CD1c-positive myeloid dendritic cell (primary cell): ENCODE data around the gene SQOR.

Source experiments
- DNase-seq: peaks from one replicate; pipeline ENCODE4 v3.0.0-alpha.2; 2016; ENCODE audit errors: extremely low spot score

The SQOR gene

DNA sequence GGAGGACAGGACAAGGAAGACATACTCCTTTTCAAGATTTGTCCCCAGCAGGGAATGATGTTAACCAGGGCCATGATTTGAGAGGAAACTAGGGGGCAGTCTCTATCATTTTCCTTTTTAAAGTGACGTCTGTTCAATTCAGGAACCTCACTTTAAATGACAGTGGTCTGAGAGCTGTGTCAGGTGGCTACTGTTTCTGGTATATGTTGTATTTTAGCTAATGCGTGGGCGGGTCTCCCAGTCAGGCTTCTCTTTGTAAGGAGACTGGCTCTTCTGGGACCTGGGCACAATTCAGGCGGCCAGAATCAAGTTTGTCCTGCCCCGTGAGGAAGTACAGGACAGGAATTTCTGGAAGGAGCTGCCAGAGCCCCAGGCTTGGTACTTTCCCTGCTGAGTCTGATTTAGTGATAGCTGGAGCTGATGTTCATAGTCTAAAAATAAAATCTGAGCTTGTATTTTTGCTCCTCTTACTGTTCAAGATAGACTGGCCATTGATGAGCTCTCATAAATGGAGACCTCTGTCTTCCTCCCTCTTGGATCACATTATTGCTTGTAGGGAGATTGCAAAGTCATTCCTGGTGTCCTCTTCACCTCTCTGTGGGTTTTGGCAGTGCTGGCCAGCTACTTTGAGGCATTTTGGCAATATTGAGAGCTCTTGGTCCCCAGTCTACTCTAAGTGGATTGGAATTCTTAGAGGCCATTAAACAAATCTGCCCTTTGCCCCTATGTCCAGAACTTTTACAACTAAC, 25.6 kb downstream of the SQOR start:
- peak; percentile 75 for DNase-seq

DNA sequence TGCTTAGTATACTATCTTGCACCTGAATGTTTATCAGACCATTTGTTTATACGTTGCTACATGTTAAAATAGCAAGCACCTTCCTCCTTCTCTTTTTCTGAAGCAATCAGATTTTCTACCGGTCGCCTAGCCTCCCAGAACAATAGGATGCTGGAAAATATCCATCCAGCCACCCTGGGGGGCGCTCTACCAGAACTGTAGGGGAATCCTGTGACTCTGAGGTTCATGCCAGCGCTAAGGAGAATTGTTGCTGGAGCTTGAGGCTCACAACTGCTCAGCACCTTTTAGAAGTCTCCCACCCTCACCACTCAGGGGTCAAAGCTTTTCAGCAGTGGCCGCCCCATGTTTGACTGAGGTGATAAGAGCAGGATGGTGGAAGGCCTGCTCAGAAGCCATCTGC, 27.5 kb downstream of the SQOR start:
- DNase-seq = no peak

DNA sequence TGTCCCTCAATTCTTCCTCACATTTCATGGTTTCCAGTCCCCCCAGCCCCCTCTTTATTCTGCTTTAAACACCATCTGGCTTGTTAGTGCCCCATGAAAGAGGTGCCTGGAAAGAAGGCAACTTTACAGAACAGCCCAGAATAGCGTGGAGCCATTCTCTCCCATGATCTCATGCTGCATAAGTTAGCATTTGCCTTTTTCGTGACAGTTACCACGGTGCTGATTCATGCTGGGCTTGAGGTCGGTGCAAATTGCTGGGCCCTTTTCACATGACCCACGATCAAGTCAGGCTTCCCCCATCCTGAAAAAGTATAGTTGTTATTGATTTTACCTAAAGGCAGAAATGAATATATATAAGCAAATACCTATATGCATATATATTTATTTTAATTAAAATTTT, 29.6 kb downstream of the SQOR start:
- DNase-seq = no peak

DNA sequence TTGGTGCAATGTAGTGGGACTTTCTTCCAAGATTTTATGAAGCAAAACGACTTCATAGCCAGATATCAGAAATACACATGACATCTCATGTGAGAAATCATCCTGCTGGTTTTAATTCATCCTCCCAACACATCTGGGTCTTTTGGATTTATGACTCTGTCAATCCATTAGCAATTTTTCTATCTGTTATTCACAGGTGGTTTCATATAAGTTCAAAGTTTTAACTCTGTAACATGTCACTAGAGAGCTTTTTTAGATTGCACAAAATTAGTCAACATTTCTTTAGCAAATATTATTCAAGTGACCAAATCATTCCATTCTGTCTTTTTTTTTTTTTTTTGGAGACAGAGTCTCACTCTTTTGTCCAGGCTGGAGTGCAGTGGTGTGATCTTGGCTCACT, 30.4 kb downstream of the SQOR start:
- DNase-seq = no peak

DNA sequence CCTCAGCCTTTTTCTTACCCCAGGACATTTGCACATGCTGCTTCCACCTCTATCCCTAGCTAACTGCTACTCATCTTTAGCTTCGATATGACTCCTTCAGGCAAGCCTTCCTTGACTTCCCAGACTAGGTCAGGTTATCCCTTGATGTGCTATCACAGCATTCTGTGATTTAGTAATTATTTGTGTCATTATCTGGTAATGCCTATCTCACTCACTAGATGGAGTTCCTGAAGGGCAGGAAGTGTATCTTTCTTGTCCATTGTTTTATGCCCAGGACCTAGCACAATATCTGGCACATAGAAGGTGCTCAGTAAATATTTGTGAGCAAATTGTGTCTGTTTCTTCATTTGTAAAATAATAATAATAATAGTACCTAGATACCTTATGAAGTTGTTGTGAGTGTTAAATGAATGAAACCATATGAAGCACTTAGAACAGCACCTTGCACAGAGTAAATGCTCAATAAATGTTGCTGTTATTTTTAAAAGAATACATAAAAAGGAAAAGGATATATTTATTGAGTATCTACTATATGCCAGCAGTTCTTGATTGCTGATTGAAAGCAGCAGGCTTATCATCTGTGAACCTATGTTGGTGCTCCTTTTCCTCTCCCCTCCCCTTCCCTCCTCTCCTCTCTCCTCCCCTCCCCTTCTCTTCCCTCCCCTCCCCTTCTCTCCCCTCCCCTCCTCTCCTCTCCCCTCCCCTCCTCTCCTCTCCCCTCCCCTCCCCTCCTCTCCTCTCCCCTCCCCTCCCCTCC, 31.5 kb downstream of the SQOR start:
- no peak for DNase-seq

DNA sequence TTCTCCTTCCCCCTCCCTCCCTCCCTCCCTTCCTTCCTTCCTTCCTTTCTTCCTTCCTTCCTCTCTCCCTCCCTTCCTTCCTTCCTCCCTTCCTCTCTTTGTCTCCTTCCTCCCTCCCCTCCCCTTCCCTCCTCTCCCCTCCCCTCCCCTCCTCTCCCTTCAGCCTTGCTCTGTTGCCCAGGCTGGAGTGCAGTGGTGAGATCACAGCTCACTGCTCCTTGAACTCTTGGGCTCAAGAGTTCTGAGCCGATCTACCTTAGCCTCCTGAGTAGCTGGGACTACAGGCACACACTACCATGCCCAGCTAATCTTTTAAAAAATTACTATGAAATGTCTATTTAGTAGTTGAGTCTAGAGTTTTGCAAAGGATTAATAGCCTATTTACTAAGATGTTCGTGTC, 32.2 kb downstream of the SQOR start:
- no peak for DNase-seq

DNA sequence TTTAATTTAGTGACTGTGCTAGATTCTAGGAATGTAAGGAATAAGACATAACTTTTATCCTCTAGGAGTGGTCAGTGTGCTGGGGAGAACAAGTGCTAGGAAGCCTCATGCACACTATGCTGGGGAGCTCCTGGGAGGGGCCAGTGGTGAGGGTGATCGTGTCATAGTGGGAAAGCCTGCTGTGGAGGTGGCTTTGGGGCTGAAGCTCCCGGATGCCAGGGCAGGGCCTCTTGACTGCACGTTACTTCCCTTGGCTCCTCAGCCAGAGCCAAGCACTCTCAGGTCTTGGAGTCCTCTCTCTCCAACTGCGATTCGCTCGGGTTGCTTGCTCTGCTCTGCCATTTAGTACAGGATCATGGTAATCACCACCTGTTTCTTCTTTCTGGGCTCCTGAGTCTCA, 33.6 kb downstream of the SQOR start:
- no peak for DNase-seq

DNA sequence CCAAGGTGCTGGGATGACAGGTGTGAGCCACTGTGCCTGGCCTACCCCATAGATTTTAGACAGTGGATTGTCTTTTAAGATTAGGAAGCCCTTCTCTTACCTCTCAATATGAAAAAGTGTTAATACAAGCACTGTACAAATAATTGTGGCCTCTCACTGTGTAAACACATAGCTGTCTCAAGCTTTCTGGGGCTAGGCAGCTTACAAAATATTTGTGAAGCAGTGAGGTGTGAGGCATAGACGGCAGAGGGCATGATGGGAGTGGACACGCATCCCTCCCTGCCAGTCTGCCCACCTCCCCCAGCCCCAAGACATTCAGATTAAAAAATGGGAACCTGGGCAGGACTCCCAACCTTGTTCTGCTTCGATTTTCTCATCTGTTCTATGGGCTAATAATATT, 34.6 kb downstream of the SQOR start:
- no peak for DNase-seq

DNA sequence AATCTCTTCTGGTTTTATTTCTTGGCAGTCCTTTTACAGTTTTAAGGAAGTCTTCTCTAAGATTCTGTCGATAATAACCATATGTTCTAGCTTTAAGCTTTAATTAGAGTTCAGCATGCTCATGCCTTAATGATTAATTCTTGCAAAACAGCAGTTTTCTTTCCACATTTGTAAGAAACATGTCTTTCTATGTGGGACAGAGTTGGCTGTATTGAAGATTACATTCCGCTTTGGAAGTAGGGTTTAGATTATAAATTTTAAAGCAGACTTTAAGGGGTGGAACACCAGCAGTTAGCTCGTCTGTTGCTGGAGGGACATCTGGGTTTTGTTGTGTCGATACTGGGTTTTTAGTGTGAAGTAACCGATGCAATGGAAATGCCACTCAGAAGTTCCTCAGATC, 35.3 kb downstream of the SQOR start:
- no peak for DNase-seq

DNA sequence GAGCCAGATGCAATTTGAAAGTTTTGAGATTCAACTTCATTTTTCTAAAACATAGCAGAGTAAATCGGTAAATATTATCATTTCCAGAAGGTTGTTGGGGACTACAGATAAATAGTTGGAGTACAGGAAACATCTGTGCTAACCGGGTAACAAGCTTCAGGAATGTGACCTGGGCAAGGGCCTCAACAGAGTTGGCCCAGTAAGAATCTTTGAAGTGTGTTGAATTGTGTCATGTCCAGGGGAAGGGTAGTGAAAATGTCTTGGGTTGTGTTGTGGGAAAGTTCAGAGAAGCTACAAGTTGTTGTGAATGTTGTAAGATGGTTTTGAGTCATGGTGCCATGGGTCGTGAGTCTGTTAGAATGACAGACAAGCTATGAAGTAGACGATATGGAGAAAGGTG, 35.7 kb downstream of the SQOR start:
- DNase-seq = no peak

DNA sequence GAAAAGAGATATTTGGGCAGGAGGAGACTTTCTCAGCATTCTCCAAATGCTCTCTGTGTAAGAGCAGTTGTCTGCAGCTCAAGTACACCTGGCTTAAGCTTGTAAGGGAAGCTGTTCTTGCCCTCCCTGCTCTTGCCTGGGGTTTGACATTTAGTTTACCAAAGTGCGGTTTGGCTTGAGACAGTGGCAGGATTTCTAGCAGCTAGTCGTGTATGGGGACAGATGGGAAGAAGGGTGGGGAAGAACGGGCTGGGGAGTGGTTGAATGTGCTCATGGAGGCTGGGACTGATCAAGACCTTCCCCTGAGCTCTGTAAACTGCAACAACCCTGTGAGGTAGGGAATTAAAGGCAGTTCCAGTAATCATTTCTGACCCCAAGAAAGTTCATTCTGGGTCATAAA, 39.8 kb downstream of the SQOR start:
- DNase-seq = no peak

DNA sequence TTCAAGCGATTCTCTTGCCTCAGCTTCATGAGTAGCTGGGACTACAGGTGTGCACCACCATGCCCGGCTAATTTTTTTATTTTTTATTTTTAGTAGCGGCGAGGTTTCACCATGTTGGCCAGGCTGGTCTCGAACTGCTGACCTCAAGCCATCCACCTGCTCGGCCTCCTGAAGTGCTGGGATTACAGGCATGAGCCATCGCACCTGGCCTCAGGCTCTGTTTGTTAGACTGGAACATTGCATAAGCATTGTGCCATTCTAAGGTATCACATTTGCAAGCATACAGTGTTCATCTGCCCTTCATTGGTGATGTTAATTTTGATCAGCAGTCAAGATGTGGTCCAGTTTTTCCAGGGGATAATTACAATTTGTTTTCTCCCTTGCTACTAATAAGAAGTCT, 43.0 kb downstream of the SQOR start:
- DNase-seq = no peak

DNA sequence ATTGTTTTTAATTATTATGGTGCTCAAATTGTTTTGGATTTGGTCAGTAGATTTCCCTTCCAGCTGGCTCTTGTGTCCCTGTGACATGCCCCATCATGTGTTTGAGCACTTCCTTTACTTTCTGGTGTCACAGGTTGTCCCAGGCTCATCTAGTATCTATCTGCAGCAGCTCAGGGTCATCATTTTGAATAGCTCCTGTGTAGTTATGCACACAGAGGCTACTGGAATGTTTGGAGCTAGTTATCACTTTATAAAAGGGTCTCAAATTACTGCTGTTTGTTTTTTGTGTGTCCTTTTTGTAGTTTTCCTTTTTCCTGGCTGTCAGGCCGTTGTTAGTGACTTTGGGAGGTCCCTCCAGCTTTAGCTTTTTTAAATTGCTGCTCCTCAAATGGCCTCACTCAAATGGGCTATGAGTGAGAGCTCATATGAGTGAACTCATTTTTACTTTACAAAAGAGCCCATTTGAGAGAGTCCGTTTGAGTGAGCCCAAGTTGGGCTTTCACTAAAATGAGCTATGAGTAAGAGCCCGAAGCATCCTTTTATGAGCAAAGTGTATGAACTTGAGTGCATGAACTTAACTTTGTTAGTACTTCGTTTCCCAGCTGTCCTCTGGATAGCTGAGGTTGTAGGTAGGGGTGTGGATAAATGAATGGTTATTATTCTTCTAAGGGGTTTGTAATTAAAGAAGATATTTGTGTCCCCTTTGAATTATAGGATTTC, 43.8 kb downstream of the SQOR start:
- DNase-seq = no peak

DNA sequence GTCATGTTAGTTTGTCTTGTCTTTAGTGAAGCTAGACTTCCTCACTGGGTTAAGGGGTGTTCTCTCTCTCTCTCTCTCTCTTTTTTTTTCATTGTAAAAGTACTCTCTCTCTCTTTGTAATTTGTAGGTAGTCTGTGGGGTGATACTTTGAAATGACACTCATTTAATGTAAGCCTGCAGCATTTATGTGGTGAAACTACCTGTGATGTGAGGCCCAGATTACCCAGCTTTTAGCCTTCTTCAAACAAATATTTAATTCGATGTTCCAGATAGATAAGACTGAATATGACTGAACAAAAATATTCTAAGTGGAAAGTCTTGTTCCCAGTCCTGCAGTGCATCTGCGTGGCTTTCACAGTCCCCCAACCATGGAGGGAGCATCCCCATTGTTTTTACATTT, 49.7 kb downstream of the SQOR start:
- DNase-seq = no peak

DNA sequence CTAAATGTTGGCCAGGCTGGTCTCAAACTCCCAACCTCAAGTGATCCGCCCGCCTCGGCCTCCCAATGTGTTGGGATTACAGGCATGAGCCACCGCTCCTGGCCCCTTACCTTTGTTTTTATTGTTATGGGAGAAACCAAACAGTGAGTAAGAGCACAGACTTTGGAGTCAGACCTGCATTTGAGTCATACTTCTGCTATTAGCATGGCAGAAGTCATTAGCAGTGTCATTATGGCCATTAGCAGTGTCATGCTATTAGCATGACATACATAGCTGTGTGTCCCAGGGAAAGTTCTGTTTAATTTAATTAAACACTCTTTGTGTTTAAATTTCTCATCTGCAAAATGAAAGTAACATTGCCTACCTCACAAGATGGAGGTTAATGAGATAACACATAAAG, 54.8 kb downstream of the SQOR start:
- no peak for DNase-seq

DNA sequence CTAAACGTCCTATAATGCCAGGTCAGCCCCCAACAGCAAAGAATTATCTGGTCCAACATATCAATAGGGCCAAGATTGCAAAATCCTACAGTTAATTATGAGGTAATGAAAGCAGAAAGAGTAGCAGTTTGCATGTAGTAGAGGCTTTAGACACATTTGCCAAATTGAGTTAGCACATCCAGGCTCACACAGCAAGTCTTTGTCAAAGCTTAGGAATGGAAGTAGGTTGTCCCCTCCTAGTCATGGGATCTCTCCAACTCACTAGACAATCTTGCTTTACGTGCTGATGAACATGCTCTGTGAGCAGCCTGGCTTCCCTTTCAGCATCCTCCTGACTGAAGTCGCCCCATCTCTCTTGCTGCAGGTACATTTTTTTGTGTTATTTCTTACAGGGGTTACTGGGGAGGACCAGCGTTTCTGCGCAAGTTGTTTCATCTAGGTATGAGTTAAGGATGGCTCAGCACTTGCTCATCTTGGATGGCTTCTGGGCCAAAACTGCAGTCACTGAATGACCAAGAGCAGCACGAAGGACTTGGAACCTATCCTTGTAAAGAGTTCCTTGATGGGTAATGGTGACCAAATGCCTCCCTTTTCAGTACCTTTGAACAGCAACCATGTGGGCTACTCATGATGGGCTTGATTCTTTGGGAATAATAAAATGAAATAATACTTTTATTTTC, 55.9 kb downstream of the SQOR start:
- no peak for DNase-seq

DNA sequence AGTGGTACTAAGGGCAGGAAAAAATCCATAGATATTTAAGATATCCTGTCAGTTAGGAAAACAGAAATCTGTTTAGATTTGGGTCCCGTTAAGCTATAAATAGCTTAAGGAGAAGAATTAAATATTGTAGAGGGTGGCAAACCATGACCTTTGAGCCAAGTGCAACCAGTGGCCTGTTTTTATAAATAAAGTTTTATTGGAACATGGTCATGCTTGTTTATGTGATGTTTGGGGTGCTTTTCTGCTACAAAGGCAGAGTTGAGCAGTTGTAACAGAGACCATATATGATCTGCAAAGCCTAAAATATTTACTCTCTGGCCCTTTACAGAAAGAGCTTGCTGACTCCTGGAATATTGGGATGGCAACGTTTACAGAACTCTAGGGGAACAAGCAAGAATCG, 66.3 kb downstream of the SQOR start:
- no peak for DNase-seq

DNA sequence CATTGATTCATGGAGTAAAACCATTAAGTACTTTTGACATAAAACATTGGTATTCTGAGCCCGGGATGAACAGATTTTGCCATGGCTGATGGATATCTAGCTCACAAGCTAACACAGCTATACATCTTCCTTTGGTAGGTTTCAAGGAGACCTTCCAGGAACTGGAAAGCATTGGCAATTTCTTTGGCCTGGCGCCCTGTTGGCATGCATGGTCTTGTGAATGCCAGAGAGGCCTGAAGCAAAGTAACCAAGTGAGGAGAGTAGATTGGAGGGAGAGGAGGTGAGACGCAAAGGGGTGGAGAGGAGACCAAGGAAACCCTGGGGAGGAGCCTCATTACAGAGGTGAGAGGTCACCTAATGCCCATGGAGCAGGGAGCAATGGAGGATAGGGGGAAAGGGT, 67.2 kb downstream of the SQOR start:
- no peak for DNase-seq

DNA sequence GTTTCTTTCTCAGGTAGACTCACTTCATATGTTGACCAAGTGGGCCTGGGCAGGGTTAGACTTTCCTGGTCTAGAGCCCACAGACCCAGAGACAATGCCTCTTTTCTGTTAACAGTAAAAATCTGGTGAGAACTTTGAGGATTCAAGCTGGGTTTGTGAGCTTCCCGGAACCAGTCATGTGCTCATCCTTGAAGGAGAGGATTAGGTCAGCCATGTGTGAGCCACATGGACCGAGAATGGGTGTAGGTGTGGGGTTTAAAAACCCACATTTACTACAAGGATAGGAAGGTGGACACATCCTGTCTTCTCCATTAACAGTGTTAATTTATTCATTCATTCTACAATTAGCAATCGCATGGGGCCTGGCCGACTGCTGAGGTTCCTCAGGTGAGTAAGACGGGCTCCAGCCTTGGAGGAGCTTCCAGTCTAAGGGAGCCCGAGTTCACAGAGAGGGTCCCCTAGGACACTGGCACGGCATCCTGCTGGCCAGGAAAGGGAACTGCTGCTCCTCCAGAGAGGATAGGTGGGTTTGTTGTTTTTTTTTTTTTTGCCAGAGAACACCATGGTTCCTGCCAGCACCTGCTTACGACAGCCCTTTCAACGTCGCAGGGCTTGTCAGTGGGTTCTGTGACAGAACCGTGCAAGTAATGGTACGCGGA, 69.0 kb downstream of the SQOR start:
- DNase-seq = no peak

DNA sequence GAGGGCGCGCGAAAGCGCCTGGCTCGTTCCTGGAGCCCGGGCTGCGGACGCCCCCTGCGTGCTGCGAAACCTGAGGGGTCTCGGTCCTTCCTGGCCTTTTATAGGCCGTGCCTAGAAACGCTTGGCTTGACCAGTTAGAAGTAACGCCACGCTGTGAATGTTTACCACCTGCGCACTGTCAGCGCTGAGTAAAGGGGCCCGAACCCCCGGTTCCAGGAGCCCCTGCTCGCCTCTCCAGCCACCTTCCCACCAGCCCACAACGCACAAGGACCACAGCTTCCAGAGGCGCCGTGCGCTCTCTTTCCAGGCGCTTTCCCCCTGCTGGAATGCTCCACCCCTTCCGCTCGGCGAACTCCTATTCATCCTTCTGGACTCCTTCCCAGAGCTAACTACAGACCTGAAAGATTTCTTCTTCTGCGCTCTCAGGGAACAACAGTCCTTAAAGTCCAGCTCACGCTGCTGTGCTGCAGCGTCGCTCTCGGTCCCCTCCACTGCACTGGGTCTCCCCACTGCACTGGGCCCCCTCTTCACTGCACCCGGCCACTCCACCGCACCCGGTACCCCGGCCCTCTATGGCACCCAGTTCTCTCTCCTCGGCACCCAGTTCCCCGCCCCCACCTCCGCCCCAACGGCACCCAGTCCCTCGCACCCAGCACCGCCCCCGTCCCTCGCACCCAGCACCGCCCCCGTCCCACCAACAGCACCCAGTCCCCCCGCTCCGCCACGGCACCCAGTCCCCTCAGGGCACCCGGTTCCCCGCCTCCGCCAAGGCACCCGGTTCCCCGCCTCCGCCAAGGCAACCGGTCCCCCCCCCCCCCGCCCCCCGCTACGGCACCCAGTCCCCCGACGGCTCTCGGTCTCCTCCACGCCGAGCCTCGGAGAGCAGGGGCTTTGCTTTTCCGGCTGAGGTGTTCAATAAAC, 69.8 kb downstream of the SQOR start:
- DNase-seq = no peak
